ENCODE measurements around the gene PDE4D. TPM values are rescaled to one million over a fixed set of nuclear protein-coding genes. Genes with fewer than 3 reads are reported as not detected.

The PDE4D gene
- polyA plus RNA-seq, 1 donor: 40.4 TPM

DNA sequence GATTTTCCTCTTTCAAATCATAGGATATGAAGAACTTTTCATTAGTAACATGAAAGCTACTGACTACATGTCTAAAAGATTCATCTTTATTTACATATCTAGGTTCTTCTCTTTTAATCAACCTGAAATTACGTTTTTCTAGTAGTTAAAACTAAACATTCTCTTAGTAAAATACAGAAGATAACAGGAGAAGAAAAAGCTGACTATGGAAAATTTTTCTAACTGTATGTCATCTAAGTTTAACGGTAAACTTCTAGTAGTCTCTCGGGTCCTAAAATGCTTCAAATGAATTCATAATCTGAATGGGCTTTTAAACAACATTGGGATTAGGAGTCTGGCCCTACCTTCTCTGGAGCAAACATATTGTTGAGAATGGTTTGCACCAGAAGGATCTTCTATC, 151.9 kb downstream of the PDE4D start:
- DNase-seq (ENCODE audit: low read depth): no peak

DNA sequence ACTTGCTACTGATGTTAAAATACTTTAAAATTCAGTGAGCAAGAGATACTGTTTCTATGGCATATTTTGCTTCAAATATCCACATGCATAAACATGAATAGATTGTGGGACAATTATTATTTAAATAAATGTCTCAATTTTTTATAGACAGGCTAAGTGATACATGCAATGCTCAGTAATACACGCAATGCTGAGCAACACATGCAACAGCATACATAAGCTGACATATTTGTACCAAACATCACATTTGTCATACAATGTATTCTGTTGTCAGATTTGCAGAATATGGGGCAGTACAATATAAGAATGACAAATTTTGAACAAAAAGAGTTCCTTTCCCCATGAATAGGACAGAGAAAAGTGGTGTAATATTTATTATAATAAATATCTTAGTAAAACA, 155.5 kb downstream of the PDE4D start:
- DNase-seq (ENCODE audit: low read depth): no peak

- no peak for DNase-seq (ENCODE audit: low read depth)
These were observed 160.7 kb downstream of the PDE4D start for GRCh38 chr5:59732806-59733205.

- DNase-seq (ENCODE audit: low read depth): no peak
These were observed 161.2 kb downstream of the PDE4D start for GRCh38 chr5:59732301-59732700.

DNA sequence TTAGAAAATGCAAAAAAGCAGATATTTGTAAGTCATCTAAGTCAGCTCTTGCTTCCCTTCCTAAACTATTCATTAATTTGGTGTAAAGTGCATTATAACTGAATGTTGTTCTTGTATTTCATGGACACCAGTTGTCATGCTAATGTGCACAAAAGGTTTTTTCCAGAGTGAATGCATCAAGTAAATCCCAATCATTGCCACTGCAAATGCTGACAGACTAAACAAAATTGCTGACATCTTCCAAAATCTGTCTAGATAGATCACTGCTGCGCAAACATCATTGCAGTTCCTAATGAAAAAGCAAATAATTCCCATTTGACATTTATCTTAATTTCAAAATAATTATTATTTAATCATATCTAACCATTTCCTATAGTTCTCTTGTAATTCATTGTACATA, 161.7 kb downstream of the PDE4D start:
- DNase-seq (ENCODE audit: low read depth): no peak

DNA sequence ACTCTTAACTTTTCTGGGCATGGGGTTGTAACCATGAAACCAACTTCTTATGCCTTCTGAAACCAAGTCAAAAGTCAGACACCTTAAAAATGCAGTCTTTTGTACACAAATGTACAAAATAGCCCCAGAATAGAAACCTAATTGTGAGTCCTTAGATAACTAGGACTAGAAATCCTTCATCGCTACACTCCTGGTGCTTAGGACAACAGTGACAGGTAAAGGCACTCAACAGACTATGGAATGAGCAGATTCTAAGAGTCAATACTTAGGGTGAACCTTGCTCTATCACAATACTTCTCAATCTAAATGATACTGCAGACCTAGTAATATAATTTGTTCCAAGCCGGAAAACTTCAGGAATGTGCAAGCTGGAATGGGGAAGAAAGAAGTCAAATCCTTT, 163.7 kb downstream of the PDE4D start:
- DNase-seq (ENCODE audit: low read depth): no peak

GRCh38 chr5:59729357-59729756, 164.2 kb downstream of the PDE4D start:
- DNase-seq (ENCODE audit: low read depth): no peak

DNA sequence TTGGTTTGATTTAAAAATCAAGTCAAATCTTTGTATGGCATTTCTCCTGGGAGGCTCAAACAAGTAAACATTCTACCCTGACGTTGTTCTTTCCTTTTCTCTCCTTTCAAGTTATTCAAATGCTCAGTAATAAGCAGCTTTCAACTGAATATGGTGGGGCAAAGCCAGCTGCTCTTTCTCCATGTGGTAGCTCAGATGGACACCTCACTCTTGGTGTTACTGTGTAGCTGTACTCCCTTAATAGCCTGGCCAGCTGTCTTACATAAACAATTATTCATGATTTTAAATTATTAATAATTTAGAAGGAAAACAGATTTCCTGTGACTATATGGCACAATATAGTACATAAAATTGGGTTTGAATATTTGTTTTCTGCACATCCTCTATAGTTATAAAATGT, 165.2 kb downstream of the PDE4D start:
- no peak for DNase-seq (ENCODE audit: low read depth)

DNA sequence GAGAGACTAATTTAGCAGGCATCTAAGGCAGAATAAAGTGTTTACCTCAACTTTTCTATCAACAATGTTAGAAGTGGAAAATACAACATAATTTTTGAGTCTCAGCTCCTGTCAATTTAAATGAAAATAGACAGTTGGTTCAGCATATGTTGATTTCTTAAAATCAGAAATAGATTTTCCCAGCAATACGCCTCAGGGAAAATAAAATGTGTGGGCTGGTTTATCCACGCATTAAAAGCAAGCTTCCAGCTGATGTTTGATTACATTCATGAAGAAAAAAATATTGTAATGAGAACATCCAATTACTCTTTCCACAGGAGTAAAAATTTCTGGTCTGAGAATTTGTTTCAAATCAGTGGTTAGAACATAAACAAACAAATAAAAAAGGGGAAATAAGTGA, 166.3 kb downstream of the PDE4D start:
- DNase-seq (ENCODE audit: low read depth): no peak

DNA sequence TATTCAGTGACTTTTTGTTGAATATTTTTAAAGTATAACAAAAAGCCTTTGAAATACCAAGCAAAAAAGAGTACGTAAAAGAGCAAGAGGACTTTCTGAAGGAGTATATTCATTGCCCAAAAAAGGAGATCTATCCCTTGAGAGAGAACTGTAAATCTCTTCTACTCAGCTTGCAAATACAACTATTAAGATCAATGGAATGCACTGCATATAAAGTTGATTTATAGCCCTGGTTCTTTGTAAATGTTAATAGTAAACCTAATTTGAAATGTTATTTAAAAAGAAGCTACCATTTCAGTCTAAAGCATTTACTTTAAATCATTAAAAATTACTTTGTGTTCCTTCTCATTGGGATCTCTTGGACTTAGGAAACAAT, 168.1 kb downstream of the PDE4D start:
- no peak for DNase-seq (ENCODE audit: low read depth)

- no peak for DNase-seq (ENCODE audit: low read depth)
These were observed 168.8 kb downstream of the PDE4D start for GRCh38 chr5:59724482-59725391.

- no peak for DNase-seq (ENCODE audit: low read depth)
These were observed 170.7 kb downstream of the PDE4D start for GRCh38 chr5:59722874-59723273.

GRCh38 chr5:59721741-59722140, 171.8 kb downstream of the PDE4D start:
- no peak for DNase-seq (ENCODE audit: low read depth)

GRCh38 chr5:59720063-59720462, 173.5 kb downstream of the PDE4D start:
- DNase-seq (ENCODE audit: low read depth): no peak

DNA sequence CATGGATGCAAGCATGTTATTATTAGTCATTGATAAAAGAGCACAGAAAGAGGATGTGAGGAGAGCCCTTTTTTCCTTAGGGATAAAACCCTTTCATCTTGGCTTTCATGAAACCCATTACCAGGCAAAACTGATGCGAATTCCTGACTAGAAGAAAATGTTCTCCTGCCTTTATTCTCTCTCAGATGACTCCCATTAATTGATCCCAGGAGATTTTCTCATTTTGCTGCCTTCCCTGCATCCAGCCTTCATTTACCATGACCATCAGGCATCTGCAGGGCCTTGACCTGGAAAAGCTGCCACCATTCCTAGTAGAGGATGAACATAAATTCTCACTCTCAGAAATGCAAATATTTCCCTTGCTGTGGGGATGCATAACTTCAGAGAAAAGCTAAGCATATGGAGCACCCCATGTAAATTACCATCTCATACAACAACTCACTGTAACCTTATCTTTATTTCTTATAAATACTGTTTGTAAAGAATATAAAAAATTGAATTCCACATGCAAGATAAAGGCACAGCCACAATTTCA, 176.5 kb downstream of the PDE4D start:
- DNase-seq (ENCODE audit: low read depth): no peak

DNA sequence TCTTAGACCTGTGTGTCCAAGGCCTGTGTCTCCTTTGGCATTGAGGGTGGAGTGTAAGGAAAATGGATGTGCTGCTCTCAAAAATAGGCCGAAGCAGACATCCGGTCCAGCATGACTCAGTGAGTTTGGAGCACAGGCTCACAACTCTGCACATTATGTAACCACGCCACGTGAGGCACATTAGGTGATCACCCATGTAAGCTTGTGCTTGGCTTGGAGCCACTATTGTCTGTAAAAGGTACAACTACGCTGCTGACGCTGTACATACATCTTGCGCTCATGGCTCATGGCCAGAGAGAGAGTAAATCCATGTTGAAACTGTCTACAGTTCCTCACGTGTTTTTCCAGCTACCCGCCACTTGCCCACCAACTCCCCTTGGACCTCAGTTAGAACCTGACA, 177.5 kb downstream of the PDE4D start:
- no peak for DNase-seq (ENCODE audit: low read depth)

DNA sequence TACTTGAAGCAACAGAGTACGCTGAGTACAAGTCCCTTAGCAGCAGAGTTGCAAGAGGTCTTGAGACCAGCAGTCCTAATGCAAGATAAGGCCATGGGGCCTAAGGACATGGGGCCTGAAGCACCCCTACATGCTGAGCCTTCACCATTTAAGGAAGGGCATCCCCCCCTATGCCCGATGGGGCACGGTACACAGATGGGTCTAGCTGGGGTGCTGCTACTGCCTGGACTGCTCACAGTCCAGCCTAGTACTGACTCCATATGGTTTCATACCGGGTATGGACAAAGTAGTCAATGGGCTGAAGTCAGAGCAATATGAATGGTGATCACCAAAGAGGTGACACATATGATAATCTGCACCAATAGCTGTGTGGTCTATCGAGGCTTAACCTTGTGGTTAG, 178.3 kb downstream of the PDE4D start:
- no peak for DNase-seq (ENCODE audit: low read depth)

- DNase-seq (ENCODE audit: low read depth): no peak
These were observed 180.1 kb downstream of the PDE4D start for GRCh38 chr5:59713498-59713844.

DNA sequence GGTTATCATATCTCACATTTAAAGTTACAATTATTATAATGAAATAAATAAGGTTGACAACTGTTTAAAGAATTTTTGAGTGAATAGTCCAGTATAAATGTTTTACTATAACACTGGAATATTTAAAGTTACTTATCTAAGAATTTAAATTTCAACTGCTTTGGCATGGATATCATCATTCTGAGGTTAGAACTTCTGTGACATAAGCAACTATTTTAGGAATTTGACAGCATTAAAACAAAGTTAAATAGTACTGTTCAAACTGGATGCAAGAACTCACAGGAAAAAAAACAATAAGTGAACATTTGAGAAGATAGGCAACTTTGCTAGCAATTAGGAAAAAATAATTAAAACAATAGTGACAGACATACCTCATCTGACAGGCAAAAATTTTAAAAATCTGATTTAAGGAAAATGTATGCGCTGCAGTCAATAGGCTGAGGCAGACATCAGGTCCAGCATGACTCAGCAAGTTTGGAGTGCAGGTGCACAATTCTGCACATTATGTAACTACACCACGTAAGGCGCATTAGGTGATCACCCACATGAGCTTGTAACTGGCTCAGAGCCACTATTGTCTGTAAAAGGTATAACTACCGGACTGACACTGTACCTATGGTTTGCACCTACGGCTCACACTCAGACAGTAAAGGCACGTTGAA, 180.6 kb downstream of the PDE4D start:
- no peak for DNase-seq (ENCODE audit: low read depth)

- DNase-seq (ENCODE audit: low read depth): no peak
These were observed 182.2 kb downstream of the PDE4D start for GRCh38 chr5:59711310-59711709.

DNA sequence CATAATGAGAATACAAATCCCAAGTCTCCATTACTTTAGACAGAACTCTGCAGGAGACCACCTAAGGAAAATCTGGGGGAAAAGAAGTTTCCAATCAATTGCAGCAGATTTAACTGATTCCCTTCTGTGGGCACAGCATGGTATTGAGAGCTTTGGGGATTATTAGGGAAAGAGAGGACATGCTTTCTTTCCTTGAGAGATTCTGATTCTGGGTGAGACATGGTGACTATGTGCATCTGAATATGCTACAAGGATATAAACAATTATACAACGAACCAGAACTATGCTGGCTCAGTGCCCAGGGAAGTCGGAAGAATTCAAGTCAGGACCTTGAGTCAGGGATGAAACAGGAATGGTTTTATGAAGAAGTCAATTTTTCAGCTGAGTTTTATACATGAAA, 183.7 kb downstream of the PDE4D start:
- DNase-seq (ENCODE audit: low read depth): no peak

DNA sequence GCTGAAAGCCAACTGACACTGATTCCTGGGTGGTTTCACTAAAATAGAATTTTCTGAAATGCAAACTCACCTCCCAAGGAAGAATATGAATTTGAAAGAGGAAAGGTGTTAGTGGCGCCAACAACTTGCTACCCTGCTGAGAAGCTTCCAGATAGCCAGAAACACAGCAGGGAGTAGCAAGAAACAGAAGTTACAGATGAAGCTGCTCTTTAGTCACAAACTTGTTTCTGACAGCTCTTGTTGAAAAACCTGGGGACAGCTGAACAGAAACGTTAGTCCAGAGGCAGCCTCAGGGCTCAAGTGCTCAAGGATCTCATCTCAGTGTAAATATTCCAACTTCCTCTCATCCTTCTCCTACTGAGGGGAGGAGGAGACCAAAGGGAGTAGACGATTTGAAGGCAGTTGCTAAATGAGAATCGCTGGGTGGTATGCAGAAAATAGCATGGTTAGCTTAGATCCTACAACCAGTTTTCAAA, 184.1 kb downstream of the PDE4D start:
- DNase-seq (ENCODE audit: low read depth): no peak

DNA sequence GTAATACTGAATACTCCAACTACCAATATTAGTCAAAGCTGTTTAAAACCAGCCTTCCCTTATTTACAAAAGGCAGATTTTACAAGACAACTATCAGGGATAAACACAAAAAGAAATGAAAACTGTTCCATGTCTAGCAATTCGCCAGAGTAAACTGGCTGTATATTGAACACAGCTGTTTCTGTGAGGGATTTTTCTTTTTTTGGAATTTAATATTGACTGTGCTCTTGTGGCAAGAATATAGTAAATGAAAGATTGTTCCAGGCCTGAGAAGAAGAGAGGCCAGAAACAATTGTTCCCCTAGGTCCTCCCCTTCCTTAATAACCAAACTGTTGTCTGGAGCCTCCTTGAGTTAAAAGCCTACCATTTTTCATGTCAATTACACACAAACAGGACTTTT, 188.6 kb downstream of the PDE4D start:
- peak; percentile 38 for DNase-seq (ENCODE audit: low read depth)

All from forelimb muscle (tissue), 1 donor.